ENCODE data around the gene FBLN1.

The FBLN1 gene

GRCh38 chr22:45562102-45562501, 59.4 kb downstream of the FBLN1 start:
- no peak for TF ChIP-seq CTCF (conservative IDR thresholded peaks at IDR 0.05)

GRCh38 chr22:45562537-45563361, 60.1 kb downstream of the FBLN1 start:
- no peak for TF ChIP-seq CTCF (conservative IDR thresholded peaks at IDR 0.05)
- H3K27ac ChIP-seq: no peak overlapping the region

More at GRCh38 chr22:45562102-45562501, 59.4 kb downstream of the FBLN1 start:
- H3K27ac ChIP-seq: no peak overlapping the region

GRCh38 chr22:45563362-45564040, 60.8 kb downstream of the FBLN1 start:
- H3K27ac ChIP-seq: no peak overlapping the region
- no peak for TF ChIP-seq CTCF (conservative IDR thresholded peaks at IDR 0.05)

- TF ChIP-seq CTCF (conservative IDR thresholded peaks at IDR 0.05): no peak
- no peak overlapping the region for H3K27ac ChIP-seq
These were observed 61.8 kb downstream of the FBLN1 start for GRCh38 chr22:45564349-45565030.

GRCh38 chr22:45565171-45565570, 62.5 kb downstream of the FBLN1 start:
- no peak overlapping the region for H3K27ac ChIP-seq
- TF ChIP-seq CTCF (conservative IDR thresholded peaks at IDR 0.05): no peak

GRCh38 chr22:45565973-45566372, 63.3 kb downstream of the FBLN1 start:
- no peak overlapping the region for H3K27ac ChIP-seq
- no peak for TF ChIP-seq CTCF (conservative IDR thresholded peaks at IDR 0.05)

GRCh38 chr22:45568213-45568612, 65.5 kb downstream of the FBLN1 start:
- H3K27ac ChIP-seq: no peak overlapping the region
- TF ChIP-seq CTCF (conservative IDR thresholded peaks at IDR 0.05): no peak
